Mesenchymal stem cell (in vitro differentiated cells and primary cell): ENCODE results near the gene MAN1C1.
"Not testable (repeated sequence)": the region's sequence is repeated elsewhere in the genome, so short reads cannot be mapped to it uniquely, and the experiment has no call there.

Experiments
- DNase-seq: peaks from one replicate; pipeline ENCODE4 v3.0.0-alpha.2; 2013
- H2AFZ ChIP-seq: one replicate; pipeline ENCODE4 v1.6.1; 2013; ENCODE audit warnings: low read depth, mild to moderate bottlenecking, control low read depth, inconsistent platforms, low read length, moderate library complexity
- H2AK5ac ChIP-seq: 2 replicates; pipeline ENCODE4 v1.6.1; 2013; ENCODE audit warnings: low read length, moderate library complexity, mild to moderate bottlenecking, inconsistent platforms; ENCODE audit not compliant: severe bottlenecking
- H2BK120ac ChIP-seq: one replicate; pipeline ENCODE4 v1.6.1; 2013; ENCODE audit warnings: low read depth, mild to moderate bottlenecking, inconsistent platforms, low read length, moderate library complexity
- H2BK12ac ChIP-seq, 2 experiments: one replicate each; pipeline ENCODE4 v1.6.1; 2013; ENCODE audit warnings: inconsistent platforms in 2 of 2, low read length in 2 of 2, mild to moderate bottlenecking in 2 of 2, moderate library complexity in 2 of 2, control low read depth in 1 of 2
- H2BK15ac ChIP-seq: one replicate; pipeline ENCODE4 v1.6.1; 2013; ENCODE audit warnings: mild to moderate bottlenecking, low read depth, inconsistent platforms; ENCODE audit not compliant: poor library complexity, severe bottlenecking
- H2BK5ac ChIP-seq: 2 replicates; pipeline ENCODE4 v1.6.1; 2013; ENCODE audit warnings: low read depth, mild to moderate bottlenecking, low read length, control low read depth, inconsistent platforms; ENCODE audit not compliant: poor library complexity, severe bottlenecking
- H3K14ac ChIP-seq, 2 experiments: one replicate each; pipeline ENCODE4 v1.6.1; 2013; ENCODE audit warnings: inconsistent platforms in 2 of 2, low read length in 2 of 2, control low read depth in 1 of 2, mild to moderate bottlenecking in 1 of 2, moderate library complexity in 1 of 2
- H3K18ac ChIP-seq, 2 experiments: one replicate each; pipeline ENCODE4 v1.6.1; 2013; ENCODE audit warnings: inconsistent platforms in 2 of 2, low read length in 2 of 2, control low read depth in 1 of 2, low read depth in 1 of 2, mild to moderate bottlenecking in 1 of 2
- H3K23ac ChIP-seq, 2 experiments: one replicate each; pipeline ENCODE4 v1.6.1; 2013; ENCODE audit warnings: inconsistent platforms in 2 of 2, low read length in 2 of 2, mild to moderate bottlenecking in 2 of 2, moderate library complexity in 2 of 2, control low read depth in 1 of 2
- H3K27ac ChIP-seq: 2 replicates; pipeline ENCODE4 v1.5.1; 2013; ENCODE audit warnings: mild to moderate bottlenecking, moderate library complexity, low read length, control low read depth, inconsistent platforms; ENCODE audit not compliant: poor library complexity, severe bottlenecking
- H3K27me3 ChIP-seq, 2 experiments: 2 replicates each; pipeline versions ENCODE4 v1.6.1 to v1.7.0; 2013; ENCODE audit warnings: low read length in 2 of 2, mild to moderate bottlenecking in 2 of 2, moderate library complexity in 2 of 2, control low read depth in 1 of 2, inconsistent platforms in 1 of 2; ENCODE audit not compliant: control insufficient read depth in 1 of 2, insufficient read depth in 1 of 2
- H3K36me3 ChIP-seq, 2 experiments: 2 replicates each; pipeline versions ENCODE4 v1.6.1 to v1.7.0; 2013; ENCODE audit warnings: low read length in 2 of 2, control low read depth in 1 of 2, inconsistent platforms in 1 of 2, low read depth in 1 of 2, mild to moderate bottlenecking in 1 of 2; ENCODE audit not compliant: insufficient read depth in 2 of 2, control insufficient read depth in 1 of 2
- H3K4ac ChIP-seq, 2 experiments: one replicate each; pipeline ENCODE4 v1.6.1; 2013; ENCODE audit warnings: inconsistent platforms in 2 of 2, low read length in 2 of 2, mild to moderate bottlenecking in 2 of 2, moderate library complexity in 2 of 2, control low read depth in 1 of 2, low read depth in 1 of 2
- H3K4me1 ChIP-seq: 2 replicates; pipeline ENCODE4 v1.6.1; 2013; ENCODE audit warnings: low read depth, low read length, control low read depth; ENCODE audit not compliant: control insufficient read depth, insufficient read depth
- H3K4me2 ChIP-seq: 2 replicates; pipeline ENCODE4 v1.6.1; 2013; ENCODE audit warnings: low read length, mild to moderate bottlenecking, inconsistent platforms; ENCODE audit not compliant: poor library complexity, severe bottlenecking
- H3K4me3 ChIP-seq, 2 experiments: 2 replicates each; pipeline versions ENCODE4 v1.5.1 to v1.7.0; 2013; ENCODE audit warnings: low read length in 2 of 2, mild to moderate bottlenecking in 2 of 2, control low read depth in 1 of 2, low read depth in 1 of 2; ENCODE audit not compliant: insufficient read depth in 1 of 2
- H3K79me1 ChIP-seq: replicated peaks from 2 replicates; pipeline ENCODE4 v1.6.1; 2013; ENCODE audit warnings: mild to moderate bottlenecking, control low read depth, low read length, inconsistent platforms; ENCODE audit not compliant: poor library complexity, severe bottlenecking
- H3K9ac ChIP-seq: 2 replicates; pipeline ENCODE4 v1.7.0; 2013; ENCODE audit warnings: mild to moderate bottlenecking, low read length, moderate library complexity
- H3K9me3 ChIP-seq: 2 replicates; pipeline ENCODE4 v1.7.0; 2013; ENCODE audit warnings: mild to moderate bottlenecking, low read length; ENCODE audit not compliant: control insufficient read depth
- H4K8ac ChIP-seq: one replicate; pipeline ENCODE4 v1.6.1; 2013; ENCODE audit warnings: inconsistent platforms, mild to moderate bottlenecking, low read length, moderate library complexity
- H4K91ac ChIP-seq: one replicate; pipeline ENCODE4 v1.6.1; 2013; ENCODE audit warnings: mild to moderate bottlenecking, low read length, inconsistent platforms
- WGBS: methylation state at CpG from one replicate; pipeline ENCODE4 v1.1.7; 2013; ENCODE audit warnings: mixed read lengths; 5-methylcytosine and 5-hydroxymethylcytosine counted together

The MAN1C1 gene

GRCh38 chr1:25636141-25636540 lies 19.6 kb downstream of the MAN1C1 start:
- not testable (repeated sequence) for H3K79me1 ChIP-seq, H2BK15ac ChIP-seq, H2AK5ac ChIP-seq, H3K27ac ChIP-seq, H2BK120ac ChIP-seq, H3K4me1 ChIP-seq, DNase-seq, H3K18ac ChIP-seq, H2BK12ac ChIP-seq, H2AFZ ChIP-seq, H3K4ac ChIP-seq, H3K14ac ChIP-seq, H3K4me2 ChIP-seq, H3K9me3 ChIP-seq, H2BK5ac ChIP-seq, H3K36me3 ChIP-seq, H3K9ac ChIP-seq, H3K4me3 ChIP-seq, H3K23ac ChIP-seq, H4K91ac ChIP-seq, H4K8ac ChIP-seq
- H3K27me3 ChIP-seq, result peaks cover 0 to 13% of the 10 kb centered on the region in 2 experiments
- 90% methylated on average over 5 of the region's 7 CpGs for WGBS

- Histone ChIP-seq H3K79me1 (no peaks in the 10 kb centered on the region), H3K4me3 (no peak overlapping the region), H2AK5ac (no peak overlapping the region), H3K27ac (no peak overlapping the region), H2BK15ac (no peak overlapping the region), H3K14ac (no peak overlapping the region), H4K91ac (no peak overlapping the region), H3K9me3 (no peaks in the 10 kb centered on the region), H2BK12ac (no peak overlapping the region), H3K4me1 (no peaks in the 10 kb centered on the region), H3K9ac (no peak overlapping the region), H3K36me3 (peaks cover 0 to 9% of the 10 kb centered on the region in 2 experiments), H3K4me2 (no peak overlapping the region), H2BK5ac (no peak overlapping the region), H4K8ac (no peak overlapping the region), H3K23ac (no peak overlapping the region), H2AFZ (no peak overlapping the region), H3K4ac (no peak overlapping the region), H3K18ac (no peak overlapping the region), H3K27me3 (peaks cover 0 to 45% of the 10 kb centered on the region in 2 experiments), H2BK120ac (no peak overlapping the region)
- DNase-seq, result no peak
- WGBS, result 63% methylated on average over 9 of the region's 10 CpGs
Observed at GRCh38 chr1:25640646-25641328, 24.2 kb downstream of the MAN1C1 start.

GRCh38 chr1:25641329-25641725 lies 24.7 kb downstream of the MAN1C1 start:
- Histone ChIP-seq H3K4me1 (no peaks in the 10 kb centered on the region), H2AK5ac (no peak overlapping the region), H3K9me3 (no peaks in the 10 kb centered on the region), H2BK5ac (no peak overlapping the region), H2BK12ac (no peak overlapping the region), H2BK120ac (no peak overlapping the region), H3K18ac (no peak overlapping the region), H4K8ac (no peak overlapping the region), H3K14ac (no peak overlapping the region), H3K27me3 (peaks cover 0 to 50% of the 10 kb centered on the region in 2 experiments), H2AFZ (no peak overlapping the region), H3K9ac (no peak overlapping the region), H3K4ac (no peak overlapping the region), H3K4me3 (no peak overlapping the region), H2BK15ac (no peak overlapping the region), H3K36me3 (peaks cover 0 to 15% of the 10 kb centered on the region in 2 experiments), H3K79me1 (no peaks in the 10 kb centered on the region), H3K4me2 (no peak overlapping the region), H3K23ac (no peak overlapping the region), H3K27ac (no peak overlapping the region), H4K91ac (no peak overlapping the region)
- DNase-seq, result no peak
- 93% methylated on average over 4 of the region's 4 CpGs for WGBS

- Histone ChIP-seq H4K8ac (no peak overlapping the region), H3K27ac (no peak overlapping the region), H3K23ac (no peak overlapping the region)
Observed at GRCh38 chr1:25641931-25642573, 25.5 kb downstream of the MAN1C1 start.

More at GRCh38 chr1:25641931-25642573, 25.5 kb downstream of the MAN1C1 start:
- Histone ChIP-seq H3K27me3 (peaks cover 0 to 57% of the 10 kb centered on the region in 2 experiments), H3K4ac (no peak overlapping the region), H2BK120ac (no peak overlapping the region), H2BK5ac (no peak overlapping the region), H3K14ac (no peak overlapping the region), H3K4me1 (no peaks in the 10 kb centered on the region), H3K4me3 (peak overlapping the region in 1 of 2 experiments; percentile 44), H2AK5ac (no peak overlapping the region), H2BK12ac (no peak overlapping the region), H2AFZ (no peak overlapping the region), H4K91ac (no peak overlapping the region), H3K9me3 (no peaks in the 10 kb centered on the region), H3K36me3 (peaks cover 0 to 21% of the 10 kb centered on the region in 2 experiments), H3K18ac (no peak overlapping the region), H2BK15ac (no peak overlapping the region), H3K4me2 (no peak overlapping the region), H3K79me1 (no peaks in the 10 kb centered on the region), H3K9ac (peak overlapping the region; percentile 18)
- WGBS, result 75% methylated on average over 8 of the region's 8 CpGs
- DNase-seq, result peak; percentile 36
